ENCODE results near the gene STAC2.

STAC2 gene

DNA sequence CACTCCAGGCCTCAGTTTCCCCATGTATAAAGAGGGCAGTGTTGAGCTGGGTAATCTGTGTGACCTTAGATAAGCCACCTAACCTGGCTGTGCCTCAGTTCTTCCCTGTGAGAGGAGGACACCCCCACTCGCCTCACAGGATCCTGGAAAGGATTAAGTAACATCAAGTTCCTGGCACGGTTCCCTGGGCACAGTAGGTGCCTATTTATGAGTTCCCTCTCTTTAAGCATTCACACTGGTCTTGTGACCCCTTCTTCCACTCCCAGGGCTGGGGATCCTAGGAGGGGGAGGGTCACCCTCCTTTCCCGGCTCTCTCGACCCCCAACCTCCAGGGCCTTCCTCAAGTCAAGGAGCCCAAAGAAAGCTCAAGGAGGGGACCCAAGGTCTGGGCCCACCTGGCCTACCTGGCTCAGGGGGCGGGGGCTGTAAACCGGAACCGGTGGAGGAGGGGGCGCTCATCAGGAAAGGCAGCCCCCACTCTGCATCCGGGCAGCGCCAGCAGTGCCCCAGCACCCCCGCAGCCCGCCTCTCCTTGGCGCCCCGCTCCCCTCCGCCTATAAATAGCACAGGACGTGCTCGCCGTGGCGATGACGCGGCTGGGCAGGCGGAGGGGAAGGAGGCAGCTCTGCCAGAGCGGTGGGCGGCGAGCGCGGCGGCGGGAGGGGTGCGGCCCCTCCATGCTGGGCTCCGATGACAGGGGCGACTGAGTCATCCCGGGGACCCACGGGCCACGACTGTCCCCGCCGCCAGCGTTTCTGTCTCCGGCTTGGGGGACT lies 16.2 kb downstream of the STAC2 start:
- DNase-seq (ENCODE audit: low spot score), result no peak

DNA sequence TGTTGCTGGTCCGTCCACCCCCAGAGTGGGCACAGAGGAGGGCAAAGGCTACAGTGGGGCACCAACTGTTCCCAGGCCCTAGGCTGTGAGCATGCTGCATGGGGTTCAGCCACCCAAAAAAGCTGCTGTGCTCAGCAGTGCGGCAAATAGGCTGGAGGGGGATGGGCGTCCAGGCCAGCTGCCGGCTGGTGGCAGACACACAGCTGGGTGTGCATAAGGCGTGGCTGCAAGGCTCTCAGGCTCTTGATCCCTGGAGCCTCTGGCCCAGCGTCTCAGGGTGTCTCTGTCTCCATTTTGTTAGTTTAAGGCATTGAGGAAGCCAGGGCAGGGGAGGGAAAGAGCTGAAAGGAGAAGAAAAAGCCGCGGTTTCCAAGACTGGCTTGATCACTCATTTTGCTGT lies 16.9 kb downstream of the STAC2 start:
- DNase-seq (ENCODE audit: low spot score), result no peak

DNA sequence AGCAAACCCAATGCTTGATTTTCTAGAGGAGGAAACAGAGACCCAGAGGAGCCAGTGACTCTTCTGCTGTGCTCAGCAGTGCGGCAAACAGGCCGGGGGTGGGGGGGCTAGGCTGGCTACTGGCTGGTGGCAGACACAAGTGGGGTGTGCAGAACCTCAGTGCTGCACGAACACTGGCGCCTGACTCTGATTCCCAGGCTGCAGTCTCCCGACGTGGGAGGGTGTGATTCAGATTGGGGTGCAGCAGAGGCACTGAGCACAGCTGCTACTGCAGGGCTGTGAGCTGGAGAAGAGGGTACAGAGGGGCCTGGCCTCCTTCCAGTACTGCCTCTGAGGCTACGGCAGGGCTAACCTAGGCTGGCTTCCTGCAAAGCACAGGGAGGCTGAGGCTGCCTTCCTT lies 17.6 kb downstream of the STAC2 start:
- DNase-seq (ENCODE audit: low spot score), result no peak

DNA sequence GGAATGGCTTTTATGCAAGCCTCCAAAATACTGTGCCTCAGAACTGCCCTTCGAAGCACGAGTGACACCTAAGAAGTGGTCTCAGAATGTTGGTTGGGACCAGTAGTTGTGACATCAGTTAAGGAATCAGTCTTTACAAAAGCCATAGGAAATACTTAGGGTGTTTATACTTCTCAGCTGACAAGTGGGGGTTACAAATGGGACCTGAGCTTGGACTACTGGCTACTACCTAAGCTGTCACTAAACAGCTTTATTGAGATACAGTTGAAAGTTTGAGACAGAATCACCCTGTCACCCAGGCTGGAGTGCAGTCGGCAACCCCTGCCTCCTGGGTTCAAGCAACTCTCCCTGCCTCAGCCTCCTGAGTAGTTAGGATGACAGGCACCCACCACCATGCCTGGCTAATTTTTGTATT lies 20.6 kb downstream of the STAC2 start:
- DNase-seq (ENCODE audit: low spot score), result no peak

DNA sequence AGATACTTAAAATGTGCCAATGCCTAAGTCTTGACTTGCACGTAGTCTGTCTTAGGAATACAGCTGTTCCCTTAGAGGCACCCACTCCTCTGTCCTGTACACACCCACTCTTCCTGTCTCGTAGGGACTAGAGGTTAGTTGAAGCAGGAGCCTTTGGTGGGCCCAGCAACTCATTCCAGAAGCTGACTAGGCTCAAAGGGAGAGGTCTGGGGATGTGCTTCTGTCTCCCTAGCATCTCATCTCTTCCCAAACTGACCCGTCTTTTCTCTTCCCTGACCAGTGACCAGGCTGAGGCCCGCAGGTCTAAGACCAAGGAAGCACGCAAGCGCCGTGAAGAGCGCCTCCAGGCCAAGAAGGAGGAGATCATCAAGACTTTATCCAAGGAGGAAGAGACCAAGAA lies 21.5 kb downstream of the STAC2 start:
- DNase-seq (ENCODE audit: low spot score), result no peak

DNA sequence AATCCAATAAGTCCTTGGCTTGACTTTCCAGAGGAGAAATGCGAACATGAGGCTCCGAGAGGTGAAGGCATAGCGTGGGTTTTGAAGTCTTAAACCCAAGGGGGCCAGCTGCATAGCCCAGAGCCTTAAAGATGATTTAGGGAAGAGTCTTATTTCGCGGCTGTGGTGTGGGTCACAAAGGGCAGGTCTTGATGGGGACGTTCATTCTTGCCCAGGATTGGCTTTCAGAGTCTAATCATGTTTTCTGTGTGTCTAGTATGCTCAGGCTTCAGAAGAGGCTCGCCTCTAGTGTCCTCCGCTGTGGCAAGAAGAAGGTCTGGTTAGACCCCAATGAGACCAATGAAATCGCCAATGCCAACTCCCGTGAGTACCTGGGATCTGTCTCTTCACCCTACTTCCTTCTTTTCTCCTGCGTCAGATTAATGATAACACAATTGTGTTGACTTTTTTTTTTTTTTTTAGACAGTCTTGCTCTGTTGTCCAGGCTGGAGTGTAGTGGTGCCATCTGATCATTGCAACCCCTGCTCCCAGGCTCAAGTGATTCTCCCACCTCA lies 24.7 kb downstream of the STAC2 start:
- DNase-seq (ENCODE audit: low spot score), result no peak

DNA sequence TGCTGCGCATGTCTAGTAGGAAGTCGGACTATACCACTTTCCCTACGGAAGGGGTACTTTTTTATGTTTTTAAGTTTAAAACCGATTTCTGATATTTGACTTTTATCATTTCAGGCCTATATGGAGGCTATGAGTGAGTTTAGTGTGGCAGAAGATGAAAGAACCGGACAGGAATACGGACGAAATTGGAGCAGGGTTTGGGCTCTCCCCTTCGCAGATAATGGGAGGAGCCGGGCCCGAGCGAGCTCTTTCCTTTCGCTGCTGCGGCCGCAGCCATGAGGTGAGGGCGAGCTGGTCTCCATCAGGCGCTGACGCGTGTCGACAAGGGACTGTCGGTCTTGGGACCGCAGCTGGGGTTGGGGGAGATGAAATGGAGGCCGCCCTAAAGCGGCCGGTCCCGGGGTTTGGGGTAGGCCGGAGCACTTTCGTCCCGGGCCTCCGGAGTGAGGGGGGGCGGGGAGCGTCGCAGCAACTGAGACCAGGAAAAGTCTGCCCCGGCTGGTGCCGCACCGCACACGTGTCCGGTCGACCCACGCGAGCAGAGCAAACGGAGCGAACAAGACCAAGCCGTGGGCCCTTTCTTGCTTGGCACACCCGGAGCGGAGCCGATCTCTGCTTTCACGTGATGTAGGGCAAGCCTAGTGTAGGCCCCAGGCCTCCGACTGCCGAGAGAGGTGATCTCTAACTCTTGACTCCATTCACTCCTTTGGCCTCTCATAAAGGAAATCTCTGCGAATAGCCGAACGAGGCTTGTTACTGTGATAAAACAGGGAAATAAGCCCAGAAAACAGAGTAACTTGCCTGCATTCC lies 25.5 kb downstream of the STAC2 start, which contains the start of gene RPL19:
RPL19 (plus strand) TSS at position 214 of the 810 bp plus-strand sequence; CDS start at position 276, 62 bp downstream.
- DNase-seq (ENCODE audit: low spot score), result no peak

DNA sequence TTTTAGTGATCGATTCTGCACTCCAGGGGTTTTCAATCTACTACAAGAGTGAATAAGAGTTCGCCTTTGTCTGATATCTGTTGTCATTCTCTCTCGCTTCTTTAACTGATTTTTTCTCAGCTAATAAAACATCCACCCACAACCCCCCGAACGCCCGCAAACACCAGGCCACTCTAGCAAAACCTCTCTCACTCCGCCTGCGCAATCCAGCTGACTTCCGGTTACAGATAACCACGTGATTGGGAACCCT lies 26.0 kb downstream of the STAC2 start:
- peak; percentile 96 for DNase-seq (ENCODE audit: low spot score)

DNA sequence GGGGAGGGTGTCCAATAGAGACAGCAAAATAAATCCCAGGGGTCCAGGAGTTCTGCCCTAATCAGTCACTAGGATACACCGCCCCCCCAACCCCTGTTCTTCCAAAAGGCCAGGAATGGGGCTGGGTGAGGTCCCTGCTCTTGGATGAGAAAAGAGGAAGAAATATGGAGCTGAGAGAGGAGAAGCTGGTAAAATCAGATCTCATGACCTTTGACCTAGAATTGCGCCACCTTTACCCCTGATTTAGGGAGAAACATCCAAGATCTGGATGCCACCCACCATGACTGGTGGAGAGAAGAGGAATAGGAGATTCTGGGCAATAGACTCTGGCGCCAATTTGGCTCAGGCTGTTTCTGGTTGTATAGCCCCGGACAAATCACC lies 27.6 kb downstream of the STAC2 start:
- DNase-seq (ENCODE audit: low spot score), result no peak

DNA sequence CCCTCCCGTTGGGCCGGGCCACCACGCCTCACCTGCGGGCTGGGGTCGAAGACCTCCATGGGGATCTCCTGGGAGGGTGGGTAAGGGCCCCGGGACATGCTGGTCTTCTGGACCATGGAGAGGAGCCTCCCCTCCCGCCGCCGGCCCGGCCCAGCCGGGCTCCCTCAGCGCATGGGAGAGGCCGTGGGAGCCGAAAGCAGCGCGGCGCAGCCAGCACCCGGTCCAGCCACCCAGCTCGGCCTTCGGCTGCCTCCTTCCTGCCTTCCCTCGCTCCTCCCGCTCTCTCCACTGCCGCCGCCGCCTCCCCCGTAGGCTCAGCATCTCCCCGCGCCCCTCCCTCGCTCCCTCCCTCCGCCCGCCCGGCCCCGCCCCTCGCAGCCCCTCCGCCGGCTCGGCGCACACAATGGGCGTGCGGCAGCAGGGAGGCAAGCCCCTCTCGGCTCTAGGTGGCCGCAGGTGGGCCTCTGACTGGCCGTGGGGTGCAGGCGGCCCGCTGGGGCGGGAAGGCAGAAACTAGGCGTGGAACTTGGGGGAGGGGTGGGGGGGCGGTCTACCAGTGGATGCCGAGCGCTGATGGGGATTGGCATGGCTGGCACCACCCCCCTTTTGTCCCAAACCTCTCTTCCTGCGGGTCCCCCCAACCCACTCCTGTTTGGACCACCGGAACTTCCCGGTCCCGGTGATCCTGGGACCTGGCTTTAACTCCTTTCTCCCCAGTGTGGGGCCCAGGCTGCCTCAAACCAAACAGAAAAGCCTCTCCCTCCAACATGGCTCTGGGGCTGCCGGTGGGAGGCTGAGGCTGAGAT lies 28.2 kb downstream of the STAC2 start, which contains the start of gene CACNB1:
CACNB1 (minus strand) TSS at position 290 of the 806 bp plus-strand sequence; CDS start at position 116, 174 bp downstream.
- peak; percentile 76 for DNase-seq (ENCODE audit: low spot score)

DNA sequence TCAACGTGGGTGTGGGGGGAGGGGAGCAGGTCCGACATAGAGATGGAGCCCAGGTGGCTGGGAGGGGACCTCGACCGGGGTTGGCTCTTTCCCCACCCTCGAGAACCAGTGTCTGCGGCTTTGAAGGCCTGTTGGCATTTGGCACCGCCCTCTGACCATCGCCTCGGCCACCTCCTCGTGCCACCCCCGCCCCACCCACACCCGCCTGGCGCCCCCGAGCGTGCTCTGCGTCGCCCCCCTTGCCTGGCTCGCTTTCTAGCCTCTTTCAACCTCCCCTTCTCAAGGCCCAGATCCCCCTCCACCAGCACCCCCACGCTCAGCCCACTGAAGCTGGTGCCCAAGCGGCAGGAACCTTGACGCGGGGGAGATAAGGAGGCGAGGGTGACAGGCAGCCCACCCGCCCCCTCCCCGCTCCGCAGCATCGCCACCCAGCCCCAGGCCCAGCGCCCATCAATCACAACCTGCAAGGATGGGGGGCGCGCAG lies 28.9 kb downstream of the STAC2 start:
- DNase-seq (ENCODE audit: low spot score), result peak; percentile 43

DNA sequence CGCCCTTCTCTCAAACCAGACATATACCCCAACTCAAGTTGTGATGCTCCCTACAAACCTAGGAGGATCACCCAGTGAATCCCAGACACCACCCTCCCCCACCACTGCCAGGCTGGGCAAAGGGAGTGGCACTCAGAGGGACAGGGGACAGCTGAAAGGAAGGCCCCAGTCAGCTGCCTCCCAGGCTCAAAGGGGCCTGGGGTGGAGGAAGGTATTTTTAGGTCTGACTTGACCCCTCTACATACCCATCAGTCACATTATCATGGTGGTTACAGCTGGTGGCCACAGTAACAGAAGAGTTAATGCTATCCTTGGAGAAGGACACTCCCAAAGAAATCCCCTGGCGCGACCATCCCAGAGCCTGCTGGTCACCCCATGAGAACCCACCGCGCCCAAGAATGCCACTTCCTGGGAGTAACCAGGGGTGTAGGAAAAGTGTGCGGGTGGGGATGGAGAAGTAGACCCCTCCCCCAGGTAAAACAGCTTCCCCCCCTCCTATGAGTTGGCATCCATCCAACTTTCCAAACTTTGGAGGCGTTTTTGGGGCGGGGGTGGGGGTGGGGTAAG lies 29.4 kb downstream of the STAC2 start:
- no peak for DNase-seq (ENCODE audit: low spot score)

DNA sequence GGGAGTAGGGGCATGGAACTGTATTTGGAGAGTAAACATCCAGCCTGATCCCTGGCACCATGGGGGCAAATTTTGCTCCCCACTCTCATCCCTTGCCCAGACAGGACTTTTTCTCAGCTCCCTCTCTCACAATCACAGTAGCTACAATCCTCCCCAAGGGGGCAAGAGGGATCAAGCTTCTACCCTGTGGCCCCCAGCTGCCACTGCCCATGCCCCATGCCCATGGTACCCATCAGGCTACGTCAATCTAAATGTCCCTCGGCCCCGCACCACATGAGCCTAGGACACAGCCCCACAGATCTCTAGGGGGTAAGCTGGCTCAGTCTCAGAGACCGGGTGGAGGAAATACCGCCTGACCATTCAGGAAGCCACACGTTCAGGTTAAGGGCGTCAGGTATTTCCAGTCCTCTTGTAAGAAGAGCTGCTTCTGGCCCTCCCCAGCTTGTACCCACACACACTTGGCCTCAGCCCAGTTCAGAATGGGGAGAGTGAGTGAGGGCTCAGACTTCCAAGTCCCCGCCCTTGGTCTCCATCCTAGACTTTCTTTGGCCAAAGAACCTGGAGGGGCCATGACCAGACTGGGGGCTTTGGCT lies 30.1 kb downstream of the STAC2 start:
- DNase-seq (ENCODE audit: low spot score), result no peak

DNA sequence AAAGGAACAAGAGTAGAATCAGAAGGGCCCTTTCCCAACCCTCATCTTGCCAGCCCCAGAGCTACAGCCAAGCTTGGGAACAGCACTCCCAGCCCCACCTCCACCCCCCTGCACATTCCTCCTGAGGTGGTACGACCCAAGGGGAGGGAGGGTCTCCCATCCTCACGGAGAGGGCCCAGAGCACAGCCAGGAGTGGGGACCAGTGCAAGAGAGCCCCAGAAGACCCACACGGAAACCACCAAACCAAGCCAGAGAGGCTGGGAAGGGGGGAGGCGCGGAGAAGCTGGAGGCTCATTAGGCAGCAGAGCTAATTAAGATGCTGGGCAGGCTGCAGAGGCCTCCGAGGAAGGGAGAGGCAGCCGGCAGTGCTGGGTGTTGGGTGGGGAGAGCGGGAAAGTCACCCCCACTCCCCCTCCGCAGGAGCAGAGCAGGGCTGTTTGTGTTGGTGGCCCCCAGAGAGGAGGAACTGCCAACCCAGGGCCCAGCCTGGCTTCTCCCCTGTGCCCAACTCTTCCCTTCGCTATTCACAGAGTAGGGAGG lies 30.7 kb downstream of the STAC2 start:
- DNase-seq (ENCODE audit: low spot score), result no peak

DNA sequence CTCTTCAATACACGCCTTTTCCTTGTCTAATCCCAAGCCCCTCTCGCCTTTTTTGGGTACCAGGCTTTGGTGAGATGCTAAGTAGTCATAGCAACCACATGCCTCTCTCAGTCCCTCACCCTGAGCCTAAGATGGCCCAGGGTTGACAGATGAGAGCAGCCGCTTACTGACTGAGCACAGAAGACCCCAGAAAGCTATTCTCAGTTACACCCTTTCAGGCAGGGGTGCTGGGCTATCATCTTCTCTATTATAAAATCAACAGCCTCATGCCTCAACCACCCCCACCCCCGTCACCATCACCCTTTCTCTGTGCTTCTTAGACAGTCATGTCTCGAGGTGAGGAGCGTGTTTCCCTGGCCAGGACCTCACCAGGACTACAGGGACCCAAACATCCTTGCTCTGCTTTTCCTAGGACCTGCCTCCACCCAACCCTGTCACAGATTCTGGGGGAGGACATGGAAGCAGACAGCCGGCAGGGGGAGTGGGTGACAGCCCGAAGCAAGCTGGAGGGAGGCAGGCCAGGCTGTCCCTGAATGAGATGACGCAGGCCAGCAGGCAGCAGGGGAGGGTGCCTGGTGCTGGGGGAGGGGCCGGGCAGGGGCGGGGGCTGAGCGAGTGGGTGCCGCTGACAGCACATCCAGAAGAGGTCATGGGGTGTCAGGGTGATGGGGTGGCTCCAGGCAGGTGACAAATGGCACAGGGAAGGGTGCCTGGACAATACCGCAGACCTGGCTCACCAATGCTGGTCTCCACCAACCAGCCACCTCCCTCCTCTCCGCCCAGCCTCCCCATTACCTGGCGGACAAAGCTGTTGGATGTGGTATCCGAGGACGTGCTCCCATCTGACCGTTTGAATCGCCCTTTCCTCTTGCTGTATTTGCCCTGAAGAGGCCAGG lies 31.4 kb downstream of the STAC2 start:
- DNase-seq (ENCODE audit: low spot score), result no peak

DNA sequence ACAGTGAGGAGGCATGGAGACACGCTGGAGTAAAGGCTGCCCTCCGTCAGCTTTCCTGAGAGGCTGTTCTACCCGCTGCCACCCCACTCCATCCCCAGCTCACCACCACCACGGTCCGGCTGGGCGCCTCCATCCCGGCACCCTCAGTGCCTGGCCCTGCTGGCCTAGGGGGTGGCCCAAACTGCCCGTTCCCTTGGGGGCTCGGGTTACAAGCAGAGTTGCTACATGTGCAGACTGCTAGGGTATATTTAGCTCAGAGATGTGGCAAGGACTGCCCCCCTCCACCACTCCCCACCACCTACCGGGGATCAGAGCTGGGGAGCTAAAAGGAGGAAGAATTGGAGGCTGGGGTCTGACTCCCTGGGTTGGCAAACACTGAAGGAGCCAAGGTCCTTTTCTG lies 32.4 kb downstream of the STAC2 start:
- no peak for DNase-seq (ENCODE audit: low spot score)

DNA sequence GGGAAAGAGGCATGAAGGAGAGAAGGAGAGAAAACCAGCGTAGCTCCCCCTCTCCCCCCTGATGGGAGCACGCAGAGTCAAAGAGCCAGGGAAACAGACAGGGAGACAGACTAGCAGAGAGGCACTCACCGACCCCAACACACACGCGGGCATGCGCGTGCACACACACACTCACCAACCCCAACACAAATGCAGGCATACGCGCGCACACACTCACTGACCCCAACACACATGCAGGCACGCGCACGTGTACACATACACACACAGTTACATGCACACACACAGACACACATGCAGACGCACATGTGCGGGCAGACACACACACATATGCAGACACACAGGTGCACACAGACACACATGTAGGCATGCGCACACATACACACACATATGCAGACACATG lies 32.8 kb downstream of the STAC2 start:
- DNase-seq (ENCODE audit: low spot score), result no peak

DNA sequence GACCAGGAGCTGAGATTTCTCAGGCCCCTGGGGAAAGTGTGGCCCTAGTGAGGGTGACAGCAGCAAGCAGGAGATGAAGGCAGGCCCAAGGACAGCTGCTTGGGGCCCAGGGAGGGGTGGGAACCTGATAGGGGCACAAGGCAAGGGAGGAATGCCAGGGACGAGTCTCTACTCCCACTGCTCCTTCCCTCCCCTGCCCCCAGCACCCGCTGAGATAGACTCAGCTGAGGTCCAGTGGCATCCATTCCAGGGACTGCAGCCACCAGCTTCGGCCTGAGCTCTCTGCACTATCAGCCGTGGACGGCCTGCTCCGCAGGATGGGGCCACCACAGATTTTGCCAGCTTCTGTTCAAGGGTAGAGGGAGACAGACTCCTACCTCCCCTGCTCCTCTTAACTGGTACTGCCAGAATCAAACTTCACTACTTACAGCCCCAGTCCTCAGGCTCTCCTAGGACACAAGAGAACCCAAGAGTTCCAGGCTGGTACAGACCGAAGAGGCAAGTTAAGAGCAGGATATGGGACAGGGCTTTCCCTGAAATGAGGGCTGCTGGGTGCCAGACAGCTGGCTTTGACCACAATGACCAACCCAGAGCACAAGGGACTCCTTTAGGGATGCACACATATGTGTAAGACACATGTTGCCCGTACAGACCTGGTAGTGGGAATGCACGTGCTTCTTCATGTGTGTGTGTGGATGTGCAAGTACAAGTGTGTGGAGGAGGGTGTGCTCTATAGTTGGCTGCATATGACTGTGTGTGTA lies 33.8 kb downstream of the STAC2 start:
- no peak for DNase-seq (ENCODE audit: low spot score)

DNA sequence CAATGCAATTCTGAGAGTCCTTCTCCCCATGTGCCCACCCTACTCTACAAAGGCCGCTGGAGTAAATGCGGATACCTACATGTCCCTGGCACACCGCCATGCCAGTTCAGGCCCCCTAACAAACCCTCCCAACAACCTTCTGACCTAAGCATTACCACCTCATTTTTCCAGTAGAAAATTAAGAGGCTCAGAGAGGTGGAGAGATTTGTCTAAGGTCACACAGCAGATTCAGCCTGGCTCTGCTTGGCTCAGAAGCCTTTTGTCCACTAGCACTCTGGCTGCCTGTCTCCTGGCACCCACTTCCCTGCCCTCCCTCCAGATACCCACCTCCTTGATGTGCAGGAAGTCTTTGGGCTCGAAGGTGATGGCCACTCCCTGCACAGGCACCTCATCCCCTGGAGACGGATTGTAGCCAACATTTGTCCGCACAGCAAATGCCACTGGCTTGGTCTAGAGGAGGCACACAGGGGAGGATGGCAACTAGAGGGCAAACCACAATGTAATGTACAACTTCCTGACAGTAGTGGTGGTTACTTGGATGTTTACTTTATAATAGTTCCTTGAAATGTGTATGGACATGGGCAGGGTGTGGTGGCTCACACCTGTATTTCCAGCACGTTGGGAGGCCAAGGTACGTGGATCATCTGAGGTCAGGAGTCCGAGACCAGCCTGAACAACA lies 38.5 kb downstream of the STAC2 start:
- no peak for DNase-seq (ENCODE audit: low spot score)
